HG02938 (cell line): ENCODE results near the gene ABHD17A.

Source experiments
- ATAC-seq: cut with Tn5 transposase; IDR thresholded peaks from one replicate; pipeline ENCODE4 v1.9.1; 2021; ENCODE audit warnings: mild to moderate bottlenecking, moderate library complexity; ENCODE audit not compliant: unreplicated experiment

ABHD17A gene

GRCh38 chr19:1865172-1866010, 19.9 kb downstream of the ABHD17A start:
- no peak for ATAC-seq

DNA sequence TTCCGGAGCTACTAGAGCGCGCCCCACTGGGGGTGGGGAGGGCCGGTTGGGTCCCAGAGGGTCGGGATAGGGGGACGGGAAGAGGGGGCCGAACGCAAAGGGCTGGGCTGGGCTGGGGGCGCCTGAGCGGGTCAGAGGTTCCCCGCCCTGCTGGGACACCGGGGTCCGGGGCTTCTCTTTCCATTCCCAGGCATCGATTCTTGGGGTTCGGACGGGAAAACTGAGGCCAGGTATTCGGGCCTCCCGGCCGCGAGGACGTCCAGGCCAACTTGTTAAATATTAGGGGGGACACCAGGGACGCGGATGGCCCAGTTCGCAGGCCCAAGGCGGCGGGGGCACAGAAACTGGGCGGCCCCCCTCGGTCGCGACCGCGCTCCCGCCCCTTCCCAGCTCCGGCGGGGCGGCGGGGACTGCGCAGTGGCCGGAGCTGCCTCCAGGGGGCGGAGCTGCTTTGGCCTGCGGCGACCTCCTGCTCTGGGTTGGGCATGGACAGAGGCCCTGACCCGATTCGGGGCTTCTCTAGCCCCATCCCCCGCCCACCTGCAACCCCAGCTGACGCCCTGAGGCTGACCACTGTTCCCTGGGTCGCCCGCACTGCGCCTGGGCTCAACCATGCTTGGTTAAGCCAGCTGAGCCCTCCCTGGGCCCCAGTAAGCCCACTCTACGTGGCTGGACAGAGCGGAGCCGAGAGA, 20.7 kb downstream of the ABHD17A start:
- ATAC-seq = peak; percentile 27

DNA sequence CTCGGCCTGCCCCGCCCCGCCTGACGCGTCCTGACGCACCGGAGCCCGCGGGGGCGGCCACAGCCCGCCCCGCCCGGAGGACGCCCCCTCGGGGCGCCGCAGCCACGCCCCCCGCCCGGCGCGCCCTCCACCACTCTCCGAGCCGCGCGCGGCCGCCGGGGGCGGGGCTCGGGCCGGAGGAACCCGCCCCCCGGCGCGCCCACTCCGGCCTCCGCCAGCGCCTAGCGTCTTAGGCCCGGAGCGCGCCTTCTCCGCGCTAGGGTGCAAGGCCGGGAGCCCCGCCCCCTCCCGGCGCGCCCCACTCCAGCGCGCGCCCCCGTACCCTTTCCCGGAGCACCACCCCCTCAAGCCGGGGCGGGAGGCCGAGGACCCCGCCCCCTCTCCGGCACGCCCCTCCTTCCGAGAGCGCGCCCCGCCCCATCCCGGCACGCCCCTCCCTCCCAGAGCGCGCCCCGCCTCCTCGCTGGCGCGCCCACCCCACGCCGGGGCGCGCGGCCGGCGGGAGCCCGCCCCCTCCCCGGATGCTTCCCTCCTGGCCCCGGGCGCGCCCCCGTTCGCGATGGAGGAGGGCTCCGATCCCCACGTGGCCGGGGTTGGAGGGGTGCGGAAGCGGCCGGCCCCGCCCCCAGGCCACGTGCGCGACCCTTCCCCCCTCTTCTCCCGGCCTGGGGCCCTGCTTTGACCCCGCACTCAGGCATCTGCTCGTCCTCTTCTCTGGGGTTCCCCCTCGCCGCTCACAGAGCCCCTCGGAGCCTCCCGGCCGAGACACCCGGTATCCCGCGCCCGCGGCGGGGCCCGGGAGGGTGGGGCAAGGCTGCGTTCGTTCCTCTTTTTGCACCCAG, 21.4 kb downstream of the ABHD17A start:
- ATAC-seq = peak; percentile 38

- ATAC-seq = no peak
Measured at GRCh38 chr19:1863328-1863637, 22.0 kb downstream of the ABHD17A start, which contains the start of gene KLF16. Gene KLF16 (minus strand): TSS chr19:1863579. CDS start chr19:1863497, 82 bp downstream.

DNA sequence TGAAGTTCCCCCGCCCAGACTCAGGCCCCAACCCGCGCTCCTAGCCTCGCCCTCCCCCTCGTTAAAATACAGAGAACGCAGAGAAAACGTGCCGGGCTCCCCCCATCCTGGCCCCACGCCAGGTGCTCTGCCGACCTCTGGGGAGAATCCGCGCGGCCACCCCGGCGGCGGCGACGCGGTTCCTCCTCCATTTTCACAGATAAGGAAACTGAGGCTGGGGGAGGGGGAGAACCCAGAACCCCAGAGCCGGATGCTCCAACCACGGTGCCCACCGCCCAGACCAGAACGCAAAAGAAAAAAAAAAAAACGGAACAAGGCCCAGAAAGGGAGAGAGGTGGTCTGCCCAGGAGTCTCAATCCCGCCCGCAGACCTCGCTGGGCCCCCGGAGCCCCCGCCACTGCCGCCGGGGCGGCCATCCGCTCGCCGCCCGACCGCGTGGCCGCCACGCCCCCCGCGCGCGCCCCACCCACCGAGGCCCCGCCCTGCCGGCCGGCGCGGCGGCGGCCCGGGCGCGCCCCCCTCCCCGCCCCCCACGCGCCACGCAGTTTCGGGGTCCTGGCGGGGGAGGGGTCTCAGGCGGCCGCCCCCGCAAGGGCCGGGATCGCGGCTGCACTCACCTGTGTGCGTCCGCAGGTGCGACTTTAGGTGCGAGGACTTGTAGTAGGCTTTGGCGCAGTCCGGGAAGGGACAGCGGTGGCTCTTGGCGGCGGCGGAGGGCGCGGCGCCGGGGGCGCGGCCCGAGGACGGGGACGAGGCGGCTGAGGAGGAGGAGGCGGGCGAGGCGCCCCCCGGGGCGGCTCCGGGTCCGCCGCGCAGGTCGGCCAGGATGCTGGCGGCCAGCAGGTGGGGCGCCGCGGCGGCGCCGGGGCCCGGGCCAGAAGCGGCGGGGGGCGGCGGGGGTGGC, 22.6 kb downstream of the ABHD17A start:
- no peak for ATAC-seq

DNA sequence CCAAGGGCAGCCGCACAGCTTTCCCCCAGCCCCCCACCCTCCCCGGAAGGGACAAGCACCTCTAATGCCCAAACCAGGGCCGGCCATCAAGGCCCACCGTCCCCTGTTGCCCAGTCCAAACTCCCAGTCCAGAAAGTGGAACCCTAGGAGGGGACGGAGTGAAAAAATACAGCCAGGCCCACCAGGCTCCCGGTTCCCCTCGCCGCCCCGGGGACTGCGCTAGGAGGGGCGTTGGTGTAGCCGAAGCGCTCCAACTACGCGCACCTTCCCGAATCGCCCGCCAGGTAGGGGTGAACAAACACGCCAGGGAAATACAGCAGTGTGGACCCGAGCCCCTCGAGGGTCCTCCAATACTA, 23.2 kb downstream of the ABHD17A start:
- ATAC-seq = no peak

GRCh38 chr19:1861599-1862031, 23.7 kb downstream of the ABHD17A start:
- no peak for ATAC-seq

DNA sequence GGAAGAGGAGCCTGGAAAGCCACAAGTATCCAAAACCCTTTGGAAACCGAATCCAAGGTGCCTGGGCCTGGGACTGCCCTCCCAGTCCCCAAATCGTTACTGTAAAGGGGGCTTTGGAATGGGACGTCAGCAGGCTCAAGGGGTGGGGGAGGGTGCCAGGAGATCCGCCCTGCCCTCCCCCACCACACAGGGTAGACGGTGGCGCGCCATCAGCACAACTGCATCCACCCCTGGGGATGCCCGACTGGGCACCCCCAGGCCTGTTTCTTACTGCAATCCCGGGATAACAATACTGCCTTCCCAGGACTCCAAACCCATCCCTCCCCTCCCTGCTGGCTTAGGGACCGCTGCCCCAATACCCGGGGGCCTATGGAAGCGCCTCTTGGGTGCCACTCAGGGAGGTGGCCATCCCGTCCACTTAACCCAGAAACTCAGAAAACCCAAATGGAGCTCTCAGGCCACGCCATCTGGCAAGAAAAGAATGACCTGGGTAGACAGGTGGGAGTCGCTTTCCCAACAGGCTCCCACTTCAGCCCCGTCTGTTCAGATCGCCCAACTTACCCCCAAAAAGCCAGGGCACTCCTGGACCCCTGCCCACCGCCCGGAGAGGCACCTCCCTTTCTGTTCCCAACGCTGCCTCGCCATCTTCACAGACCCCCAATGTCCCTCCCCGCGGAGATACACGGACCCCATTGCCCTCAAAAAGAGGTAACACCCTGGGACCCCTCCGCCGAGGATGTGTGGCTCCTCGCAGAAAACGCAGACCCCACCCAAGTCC, 24.3 kb downstream of the ABHD17A start:
- ATAC-seq = no peak

- ATAC-seq = no peak
Measured at GRCh38 chr19:1860042-1860775, 25.1 kb downstream of the ABHD17A start.

DNA sequence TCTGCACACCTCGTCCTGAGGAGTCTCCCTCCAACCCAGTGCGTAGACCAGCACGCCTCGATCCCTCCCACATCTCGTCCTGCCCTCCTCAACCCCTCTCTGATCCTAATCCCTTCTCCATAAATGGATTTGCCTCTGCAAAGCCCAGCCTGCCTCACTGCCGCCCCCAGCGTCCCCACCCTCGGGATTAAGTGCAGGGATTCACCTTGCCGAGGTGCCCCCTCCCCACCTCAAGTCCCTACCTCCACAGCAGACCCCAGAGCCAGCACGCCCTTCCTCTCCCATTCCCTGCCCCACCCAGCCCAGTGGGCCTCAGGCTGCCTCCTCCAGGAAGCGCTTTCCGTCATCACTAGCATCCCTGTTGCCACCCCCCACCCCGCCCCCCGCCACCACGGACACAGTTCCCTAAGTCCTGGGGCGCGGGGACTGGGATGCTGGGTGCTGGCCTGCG, 25.9 kb downstream of the ABHD17A start:
- no peak for ATAC-seq

DNA sequence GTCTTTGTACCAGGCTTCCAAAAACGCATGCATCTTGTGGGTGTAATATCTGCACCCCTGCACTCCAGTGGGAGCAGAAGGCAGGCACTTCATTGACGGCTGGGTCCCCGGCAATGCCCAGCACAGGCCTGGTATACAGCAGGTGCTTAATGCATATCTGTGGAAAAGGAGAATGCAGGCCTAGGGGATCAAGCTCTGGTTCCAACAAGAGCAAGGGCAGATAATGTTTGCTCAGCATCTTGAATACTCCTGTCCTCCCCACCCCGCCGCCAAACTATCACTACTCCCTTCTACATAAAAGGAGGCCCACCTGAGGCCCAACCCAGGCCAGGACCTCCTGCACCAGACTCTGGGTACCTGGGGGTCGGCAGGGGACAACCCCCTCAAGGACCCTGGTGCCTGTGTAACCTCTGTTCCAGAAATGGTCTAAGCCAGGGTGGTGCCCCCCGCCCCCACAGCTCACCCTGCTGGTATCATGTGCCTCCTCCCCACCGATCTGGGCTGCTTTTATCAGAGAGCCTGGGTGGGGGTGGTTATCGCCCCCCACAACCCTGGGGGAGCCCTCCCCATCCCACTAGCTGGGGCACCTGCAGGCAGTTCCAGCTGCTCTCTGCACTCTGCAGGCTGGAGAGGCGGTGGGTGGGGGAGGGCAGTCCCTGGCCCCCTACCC, 26.7 kb downstream of the ABHD17A start:
- no peak for ATAC-seq

- no peak for ATAC-seq
Measured at GRCh38 chr19:1857648-1858326, 27.5 kb downstream of the ABHD17A start.

DNA sequence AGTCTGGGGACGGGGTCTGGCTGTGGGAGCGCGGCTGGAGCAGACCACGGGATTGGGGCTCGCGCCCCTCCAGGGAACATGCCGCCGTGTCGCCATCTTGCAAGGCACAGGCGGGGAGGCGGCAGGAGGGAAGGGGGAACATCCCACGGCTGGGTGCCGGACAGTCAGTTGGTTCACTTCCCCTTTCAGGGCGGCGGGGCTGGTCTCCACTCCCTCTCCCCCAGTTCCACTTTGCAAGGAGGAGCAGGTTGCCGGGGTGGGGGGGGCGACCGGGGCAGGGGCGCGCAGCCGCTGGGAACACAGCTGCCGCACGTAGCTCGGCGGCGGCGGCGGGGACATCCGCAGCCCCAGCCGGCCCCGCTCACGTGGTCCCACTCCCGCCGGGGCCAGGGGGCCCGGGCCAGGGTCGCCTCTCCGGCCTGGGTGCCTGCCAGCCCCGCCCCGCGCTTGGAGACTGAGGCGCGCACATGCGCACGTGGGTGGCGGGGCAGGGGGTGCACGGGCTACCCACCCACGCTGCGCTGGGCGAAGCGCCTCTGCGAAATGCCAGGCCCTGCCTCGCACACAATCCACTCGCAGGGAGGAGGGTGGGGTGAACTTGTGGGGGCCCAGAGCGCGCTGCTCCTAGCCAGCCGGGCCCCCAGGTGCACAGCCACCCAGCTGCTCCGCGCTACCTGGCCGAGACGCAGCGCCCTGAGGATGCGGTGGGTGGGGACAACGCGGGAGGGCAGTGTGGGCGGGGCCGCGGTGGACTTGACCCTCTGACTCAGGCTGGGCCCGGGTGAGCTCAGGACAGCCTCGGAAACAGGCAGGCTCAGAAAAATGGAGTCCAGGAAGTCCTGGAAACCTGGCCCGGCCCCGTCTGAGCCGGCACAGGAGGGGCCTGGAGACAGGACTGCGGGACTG, 28.3 kb downstream of the ABHD17A start:
- ATAC-seq = no peak

DNA sequence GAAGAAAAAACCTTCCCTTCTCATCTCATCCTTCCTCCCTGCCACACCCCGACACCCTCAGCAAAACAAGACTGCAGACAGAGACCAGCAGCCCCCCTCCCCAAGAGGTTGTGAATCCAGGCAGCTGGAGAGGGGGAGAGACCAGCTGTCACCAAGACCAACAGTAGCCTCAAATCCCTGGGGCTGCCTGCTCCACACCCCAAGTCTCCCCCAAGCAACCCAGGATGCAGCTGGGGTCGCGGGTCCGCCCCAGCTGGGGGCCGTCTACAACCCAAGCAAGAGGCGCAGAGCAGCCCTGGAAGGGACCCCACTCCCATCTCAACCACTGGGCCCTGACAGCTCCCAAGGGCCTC, 29.0 kb downstream of the ABHD17A start:
- no peak for ATAC-seq

DNA sequence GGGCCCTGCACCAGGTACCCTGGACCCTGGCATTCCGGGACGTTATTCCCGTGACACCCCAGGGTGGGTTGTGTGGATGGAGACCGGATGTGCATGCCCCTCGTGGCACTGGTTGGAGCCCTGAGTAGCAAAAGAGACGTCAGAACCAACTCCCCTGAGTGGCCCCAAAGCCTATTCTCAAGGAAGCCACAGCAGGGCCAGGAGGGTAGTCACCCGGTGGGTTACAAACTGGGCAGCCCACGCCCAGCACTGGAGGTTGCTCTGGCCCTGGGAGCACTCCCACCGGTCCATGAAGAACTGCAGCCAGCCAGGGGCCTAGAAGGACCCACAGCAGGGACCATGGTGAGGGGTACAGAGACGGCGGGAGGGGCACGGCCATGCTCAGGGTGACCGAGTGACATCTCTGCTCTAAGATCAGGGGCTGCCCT, 29.5 kb downstream of the ABHD17A start:
- no peak for ATAC-seq

DNA sequence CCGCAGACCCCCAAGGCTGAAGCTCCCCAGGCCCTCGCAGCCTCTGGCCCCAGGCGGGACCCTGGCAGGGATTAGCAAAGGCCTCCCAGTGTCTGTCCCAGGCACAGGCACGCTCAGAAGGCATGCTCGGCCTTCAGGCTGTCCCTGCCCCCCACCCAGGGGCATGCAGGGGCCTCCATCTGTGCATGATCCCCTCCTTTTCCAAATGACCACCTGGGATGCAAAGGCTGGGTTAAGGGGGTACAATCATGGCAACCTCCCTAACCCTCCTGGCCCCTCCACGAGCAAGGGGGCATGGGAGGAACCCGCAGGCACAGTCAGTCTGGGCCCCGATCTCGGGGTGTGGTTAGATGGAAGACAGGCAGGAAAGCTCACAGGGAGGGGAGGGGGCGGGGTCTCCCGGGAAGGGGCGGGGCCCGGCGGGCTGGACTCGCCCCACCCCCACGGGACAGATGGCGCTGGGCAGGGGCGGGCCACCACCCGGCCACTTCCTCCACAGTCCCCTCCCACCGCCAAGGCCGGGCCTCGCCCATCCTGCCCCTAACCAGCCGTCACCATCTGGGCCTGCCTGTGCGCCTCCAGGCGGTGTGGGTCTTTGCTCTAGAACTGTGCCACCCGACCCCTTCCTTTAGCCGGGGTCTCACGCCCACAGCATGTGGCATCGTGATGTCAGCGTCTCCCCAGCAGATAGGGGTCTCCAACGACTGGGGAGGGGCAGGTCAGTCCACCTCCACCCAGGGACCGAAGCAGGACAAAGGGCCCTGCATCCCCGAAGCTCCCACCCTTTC, 30.1 kb downstream of the ABHD17A start:
- ATAC-seq = no peak
